Stimulated activated CD8-positive, alpha-beta memory T cell treated with anti-CD3 and anti-CD28 coated beads, Interleukin-2, amount 100 ng/mL, for 48 hours (primary cell): ENCODE measurements around the gene PAK1IP1.
"Not testable (repeated sequence)": the region's sequence is repeated elsewhere in the genome, so short reads cannot be mapped to it uniquely, and the experiment has no call there.

Experiments used
- DNase-seq, 2 donors: peaks; one replicate each; pipeline ENCODE4 v3.0.0-alpha.2; 2020; ENCODE audit warnings: low read depth in 2 of 2

Gene PAK1IP1

DNA sequence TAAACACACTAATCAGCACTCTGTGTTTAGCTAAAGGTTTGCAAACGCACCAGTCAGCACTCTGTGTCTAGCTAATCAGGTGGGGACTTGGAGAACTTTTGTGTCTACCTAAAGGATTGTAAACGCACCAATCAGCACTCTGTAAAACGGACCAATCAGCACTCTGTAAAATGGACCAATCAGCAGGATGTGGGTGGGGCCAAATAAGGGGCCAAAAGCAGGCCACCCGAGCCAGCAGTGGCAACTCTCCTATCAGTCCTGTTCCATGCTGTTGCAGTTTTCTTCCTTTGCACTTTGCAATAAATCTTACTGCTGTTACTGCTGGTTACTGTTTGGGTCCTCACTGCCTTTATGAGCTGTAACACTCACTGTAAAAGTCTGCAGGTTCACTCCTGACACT is 46.9 kb downstream of the PAK1IP1 start:
- DNase-seq, result not testable (repeated sequence)

GRCh38 chr6:10742251-10742650 is 47.5 kb downstream of the PAK1IP1 start:
- no peak for DNase-seq

GRCh38 chr6:10743515-10743914 is 48.7 kb downstream of the PAK1IP1 start:
- no peak for DNase-seq

GRCh38 chr6:10745116-10745515 is 50.3 kb downstream of the PAK1IP1 start:
- no peak for DNase-seq

- DNase-seq, result no peak
Measured at GRCh38 chr6:10746915-10747250, 52.1 kb downstream of the PAK1IP1 start.

DNA sequence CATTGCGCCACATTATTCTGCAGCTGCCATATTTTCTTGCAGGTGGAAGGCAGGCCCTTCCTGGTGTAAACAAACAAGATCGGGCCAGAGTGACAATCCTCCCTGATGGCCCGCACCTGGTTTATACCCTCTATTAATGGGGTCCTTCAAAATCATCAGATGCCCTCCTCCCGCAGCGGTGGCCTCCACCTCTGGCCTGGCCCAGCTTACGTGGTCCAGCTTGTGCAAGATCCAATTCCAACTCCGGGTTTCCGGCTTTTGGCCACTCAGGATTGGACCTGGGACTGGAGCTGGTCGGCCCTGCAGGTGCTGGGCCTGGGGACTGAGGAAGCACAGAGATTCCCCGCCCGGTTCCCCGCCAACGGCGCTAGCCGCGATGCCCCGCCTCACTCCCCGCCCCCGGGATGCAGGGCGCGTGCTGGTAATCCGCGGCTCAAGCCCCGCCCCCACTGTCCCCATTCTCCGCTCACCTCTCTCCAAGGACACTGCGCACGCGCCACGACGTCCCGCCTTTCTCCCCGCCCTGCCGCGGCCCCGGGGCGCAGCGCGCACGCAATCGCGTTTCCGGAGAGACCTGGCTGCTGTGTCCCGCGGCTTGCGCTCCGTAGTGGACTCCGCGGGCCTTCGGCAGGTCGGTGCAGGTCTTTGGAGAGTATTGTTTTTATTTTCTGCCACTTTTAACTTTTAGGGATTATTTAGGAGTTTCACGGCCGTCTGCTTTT is 52.6 kb downstream of the PAK1IP1 start, which contains the start of gene TMEM14B:
TMEM14B (plus strand) TSS at position 555 of the 722 bp plus-strand sequence. CDS start 1,441 bp downstream, outside the sequence.
- peak; percentile 99 to 100 for DNase-seq

GRCh38 chr6:10749734-10750133 is 55.0 kb downstream of the PAK1IP1 start:
- no peak for DNase-seq

GRCh38 chr6:10750568-10750967 is 55.8 kb downstream of the PAK1IP1 start:
- not testable (repeated sequence) for DNase-seq

DNA sequence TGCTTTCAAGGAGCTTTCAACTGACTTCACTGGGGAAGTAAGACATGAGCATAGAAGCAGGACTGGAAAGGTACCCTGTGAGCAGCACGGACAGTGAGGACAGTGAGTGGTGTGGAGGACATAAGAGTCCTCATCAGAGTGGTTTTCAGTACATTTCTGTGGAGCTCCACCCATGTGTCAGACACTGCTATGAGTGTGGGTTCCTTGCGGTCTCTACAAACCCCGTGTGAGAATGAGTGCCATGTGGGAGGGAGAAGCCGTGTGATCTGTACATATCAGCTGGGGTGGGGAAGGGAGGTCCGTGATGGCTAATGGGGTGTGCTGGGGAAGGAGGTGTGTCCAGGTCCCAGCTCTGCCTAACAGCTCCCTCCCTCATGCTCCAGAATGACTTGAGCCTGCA is 57.0 kb downstream of the PAK1IP1 start:
- not testable (repeated sequence) for DNase-seq

- DNase-seq, result no peak
Measured at GRCh38 chr6:10756085-10756484, 61.3 kb downstream of the PAK1IP1 start.
